WTC11 (cell line): ENCODE results near the gene GNS. TPM values are rescaled to one million over a fixed set of nuclear protein-coding genes. Genes with fewer than 3 reads are reported as not detected.

Source experiments
- ATAC-seq: fragments of 200-7000 bp; cut with Tn5 transposase; 2 replicates; pipeline ENCODE4 v1.10.0; 2021; ENCODE audit warnings: mild to moderate bottlenecking, moderate library complexity
- CTCF ChIA-PET: fragments of 300-600 bp; sonication (Branson Sonifier 250); formaldehyde crosslinking; loops from one replicate; lab custom pipeline; 2021; ENCODE audit warnings: antibody characterized with exemption; lab: Charles Lee
- POLR2A ChIA-PET: fragments of 350-600 bp; sonication (Branson Sonifier 250); formaldehyde crosslinking; loops from one replicate; lab custom pipeline; 2021; ENCODE audit warnings: antibody characterized with exemption; lab: Charles Lee
- DNase-seq: peaks from one replicate; pipeline ENCODE4 v3.0.0; 2021; ENCODE audit warnings: low spot score
- H3K27ac Mint-ChIP-seq: 2 replicates; pipeline ENCODE4 v1.8.0; 2021; ENCODE audit warnings: mixed read lengths
- H3K27me3 Mint-ChIP-seq: 2 replicates; pipeline ENCODE4 v1.8.0; 2021; ENCODE audit warnings: low read depth, mild to moderate bottlenecking, moderate library complexity, mixed read lengths
- H3K36me3 Mint-ChIP-seq: 2 replicates; pipeline ENCODE4 v1.8.0; 2021; ENCODE audit warnings: mixed read lengths
- H3K4me1 Mint-ChIP-seq: 2 replicates; pipeline ENCODE4 v1.8.0; 2022; ENCODE audit warnings: mixed read lengths
- H3K4me3 Mint-ChIP-seq: 2 replicates; pipeline ENCODE4 v1.8.0; 2021; ENCODE audit warnings: mild to moderate bottlenecking, moderate library complexity, mixed read lengths
- H3K9me3 Mint-ChIP-seq: 2 replicates; pipeline ENCODE4 v1.8.0; 2021; ENCODE audit warnings: mixed read lengths
- ATF3 ChIP-seq: sonication (generic); formaldehyde crosslinking; conservative IDR thresholded peaks from 2 replicates; pipeline ENCODE4 v1.8.1; 2022; ENCODE audit warnings: mild to moderate bottlenecking, missing genetic modification reagents
- CREM ChIP-seq: sonication (generic); formaldehyde crosslinking; IDR thresholded peaks from 2 replicates; pipeline ENCODE4 v1.8.1; 2022; ENCODE audit warnings: mild to moderate bottlenecking, missing genetic modification reagents, moderate library complexity
- CTCF ChIP-seq: fragments of 200-600 bp; IDR thresholded peaks from 2 replicates; pipeline ENCODE4 v1.8.0; 2022; ENCODE audit warnings: antibody characterized with exemption
- EMX1 ChIP-seq: fragments of 250-450 bp; sonication (Bioruptor Pico); IDR thresholded peaks from 2 replicates; pipeline ENCODE4 v1.8.0; 2021; ENCODE audit warnings: mild to moderate bottlenecking
- FOXJ3 ChIP-seq: sonication (generic); formaldehyde crosslinking; IDR thresholded peaks from 2 replicates; pipeline ENCODE4 v1.9.0; 2021; ENCODE audit warnings: missing genetic modification reagents, mild to moderate bottlenecking, borderline replicate concordance
- FOXP1 ChIP-seq: sonication (generic); formaldehyde crosslinking; IDR thresholded peaks from 2 replicates; pipeline ENCODE4 v1.8.0; 2022; ENCODE audit warnings: missing genetic modification reagents, mild to moderate bottlenecking, moderate library complexity, borderline replicate concordance
- GABPB1 ChIP-seq: sonication (generic); formaldehyde crosslinking; IDR thresholded peaks from 2 replicates; pipeline ENCODE4 v1.8.1; 2023; ENCODE audit warnings: mild to moderate bottlenecking, missing genetic modification reagents
- IRF1 ChIP-seq: sonication (generic); formaldehyde crosslinking; IDR thresholded peaks from 2 replicates; pipeline ENCODE4 v1.8.0; 2023; ENCODE audit warnings: missing genetic modification reagents
- MXD4 ChIP-seq: fragments of 250-450 bp; sonication (Bioruptor Pico); IDR thresholded peaks from 2 replicates; pipeline ENCODE4 v1.8.0; 2021; ENCODE audit warnings: mild to moderate bottlenecking, moderate library complexity, borderline replicate concordance
- NR3C1 ChIP-seq: sonication (generic); formaldehyde crosslinking; conservative IDR thresholded peaks from 2 replicates; pipeline ENCODE4 v1.8.1; 2023; ENCODE audit warnings: low read depth, mild to moderate bottlenecking, missing genetic modification reagents
- OVOL2 ChIP-seq: fragments of 250-450 bp; sonication (Bioruptor Pico); IDR thresholded peaks from 2 replicates; pipeline ENCODE4 v1.9.0; 2021; ENCODE audit warnings: mild to moderate bottlenecking, borderline replicate concordance
- PREB ChIP-seq: sonication (generic); formaldehyde crosslinking; IDR thresholded peaks from 2 replicates; pipeline ENCODE4 v1.8.1; 2022; ENCODE audit warnings: mild to moderate bottlenecking, missing genetic modification reagents, moderate library complexity, borderline replicate concordance
- RELA ChIP-seq: sonication (generic); formaldehyde crosslinking; IDR thresholded peaks from 2 replicates; pipeline ENCODE4 v1.8.1; 2022; ENCODE audit warnings: missing genetic modification reagents, mild to moderate bottlenecking, borderline replicate concordance
- STAT6 ChIP-seq: sonication (generic); formaldehyde crosslinking; conservative IDR thresholded peaks from 2 replicates; pipeline ENCODE4 v1.8.1; 2023; ENCODE audit warnings: mild to moderate bottlenecking, low read depth, missing genetic modification reagents, moderate library complexity
- TEAD1 ChIP-seq: sonication (generic); formaldehyde crosslinking; IDR thresholded peaks from 2 replicates; pipeline ENCODE4 v1.8.0; 2022; ENCODE audit warnings: mild to moderate bottlenecking, missing genetic modification reagents
- ZBTB43 ChIP-seq: sonication (generic); formaldehyde crosslinking; IDR thresholded peaks from 2 replicates; pipeline ENCODE4 v1.8.1; 2023; ENCODE audit warnings: mild to moderate bottlenecking, missing genetic modification reagents
- ZNF121 ChIP-seq: sonication (generic); formaldehyde crosslinking; IDR thresholded peaks from 2 replicates; pipeline ENCODE4 v1.8.0; 2023; ENCODE audit warnings: missing genetic modification reagents
- ZNF232 ChIP-seq: sonication (generic); formaldehyde crosslinking; IDR thresholded peaks from 2 replicates; pipeline ENCODE4 v1.8.0; 2022; ENCODE audit warnings: mild to moderate bottlenecking, missing genetic modification reagents
- ZNF263 ChIP-seq: sonication (generic); formaldehyde crosslinking; IDR thresholded peaks from 2 replicates; pipeline ENCODE4 v1.8.1; 2022; ENCODE audit warnings: low read depth, mild to moderate bottlenecking, moderate library complexity, missing genetic modification reagents
- ZNF512 ChIP-seq: sonication (generic); formaldehyde crosslinking; IDR thresholded peaks from 2 replicates; pipeline ENCODE4 v1.8.1; 2022; ENCODE audit warnings: missing genetic modification reagents, borderline replicate concordance
- total RNA-seq: library from RNA; stranded (reverse); gene quantifications from 3 replicates; pipeline ENCODE4 v1.2.3, GENCODE V29; 2021

GNS gene
- total RNA-seq, 1 experiment from 2014 or later = 24.7 TPM

- TF ChIP-seq PREB (CRISPR knock-in tag) (no peak), RELA (CRISPR knock-in tag) (no peak), ZNF512 (CRISPR knock-in tag) (no peak), ZNF232 (no peak), NR3C1 (no peak), ZNF263 (CRISPR knock-in tag) (no peak), MXD4 (CRISPR knock-in tag) (no peak), ATF3 (no peak), CREM (CRISPR knock-in tag) (no peak)
- TF ChIP-seq, all 79 proteins: peak for 0
These were observed 75.2 kb downstream of the GNS start (continued) for GRCh38 chr12:64683816-64684543.

- ATAC-seq = peak; percentile 81
- no peak overlapping the region; the same call in 1 of the 2 replicates for H3K4me3 Mint-ChIP-seq
These were observed 76.5 kb downstream of the GNS start for GRCh38 chr12:64682572-64683277.

More at GRCh38 chr12:64682572-64683277, 76.5 kb downstream of the GNS start:
- peak overlapping the region; percentile 95 for H3K27ac Mint-ChIP-seq
- no peak for DNase-seq
- peaks cover 24% of the 10 kb centered on the region for H3K36me3 Mint-ChIP-seq
- H3K27me3 Mint-ChIP-seq = no peaks in the 10 kb centered on the region
- ChIA-PET POLR2A (interaction anchor here (1.0 kb wide), 1 partner anchor 8 kb away, joined by 3 read pairs; no protein-coding TSS in a partner anchor), CTCF (interaction anchor here (1.0 to 2.2 kb wide), 5 partner anchors 12 to 133 kb away, joined by 3 to 7 read pairs (median 4); no protein-coding TSS in a partner anchor)
- peaks cover 48% of the 10 kb centered on the region for H3K4me1 Mint-ChIP-seq
- H3K9me3 Mint-ChIP-seq = no peaks in the 10 kb centered on the region
- no peak for TF ChIP-seq IRF1
- no peak for TF ChIP-seq CTCF
- no peak for TF ChIP-seq ZNF121 (CRISPR knock-in tag)
- TF ChIP-seq EMX1 (CRISPR knock-in tag) = no peak
- no peak for TF ChIP-seq MXD4 (CRISPR knock-in tag)
- TF ChIP-seq TEAD1 (CRISPR knock-in tag) = no peak
- no peak for TF ChIP-seq ZBTB43 (CRISPR knock-in tag)
- no peak for TF ChIP-seq OVOL2 (CRISPR knock-in tag)
- no peak for TF ChIP-seq STAT6 (CRISPR knock-in tag)
- TF ChIP-seq FOXP1 (CRISPR knock-in tag) = no peak
- TF ChIP-seq GABPB1 (CRISPR knock-in tag) = no peak
- TF ChIP-seq FOXJ3 (CRISPR knock-in tag) = no peak
- TF ChIP-seq, all 79 proteins: peak for 0
